GM12891 (cell line): Measurements from ENCODE around the gene FAM184A.

ENCODE experiments used
- PAX5 ChIP-seq: IDR thresholded peaks from 2 replicates; pipeline ENCODE4 v1.6.1; 2011; ENCODE audit warnings: low read length, moderate library complexity, mild to moderate bottlenecking; ENCODE audit not compliant: insufficient read depth, severe bottlenecking
- POLR2A ChIP-seq: IDR thresholded peaks from 2 replicates; pipeline ENCODE4 v1.6.1; 2011; ENCODE audit warnings: low read depth, low read length, control low read depth
- POLR2AphosphoS5 ChIP-seq: IDR thresholded peaks from 2 replicates; pipeline ENCODE4 v1.6.1; 2011; ENCODE audit warnings: low read depth, low read length, control low read depth
- POU2F2 ChIP-seq: IDR thresholded peaks from 2 replicates; pipeline ENCODE4 v1.6.1; 2011; ENCODE audit warnings: low read depth, mild to moderate bottlenecking, control low read depth, low read length, moderate library complexity
- SPI1 ChIP-seq: IDR thresholded peaks from 2 replicates; pipeline ENCODE4 v1.6.1; 2011; ENCODE audit warnings: low read depth, low read length, control low read depth
- TAF1 ChIP-seq: IDR thresholded peaks from 2 replicates; pipeline ENCODE4 v1.6.1; 2011; ENCODE audit warnings: low read depth, low read length, control low read depth

DNA sequence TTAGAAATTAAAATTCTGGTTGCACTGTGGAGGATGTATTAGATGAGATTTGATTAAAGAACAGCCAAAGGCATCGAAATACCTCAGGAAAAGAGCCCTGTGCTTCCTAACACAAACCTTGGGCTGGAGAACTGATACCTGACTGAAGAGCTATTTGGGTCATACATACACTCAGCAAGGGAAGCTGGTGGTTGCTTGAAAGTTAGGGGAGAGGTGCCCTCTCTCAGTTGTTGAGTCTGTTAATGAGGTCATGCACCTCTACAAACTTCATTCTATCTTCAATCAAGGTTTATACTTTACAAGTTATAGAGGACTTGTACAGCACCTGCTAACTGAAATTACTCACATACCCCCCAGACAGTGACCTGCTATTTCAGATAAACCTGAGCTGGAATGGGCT is 25.5 kb downstream of the FAM184A start:
- TF ChIP-seq TAF1 (no peak), POLR2A (no peak), POLR2AphosphoS5 (no peak), POU2F2 (no peak), PAX5 (no peak), SPI1 (no peak)
